Bronchial epithelial cell (primary cell): ENCODE measurements around the gene TET3. TPM values are rescaled to one million over a fixed set of nuclear protein-coding genes. Genes with fewer than 3 reads are reported as not detected.

Experiments used
- DNase-seq: peaks from one replicate; pipeline ENCODE4 v3.0.0-alpha.2; 2010; ENCODE audit warnings: low read depth
- FAIRE-seq: peaks from 2 replicates; lab custom pipeline; 2011; peaks lifted over from hg19 to GRCh38; lab: Jason Lieb, UNC
- H3K27me3 ChIP-seq: 2 replicates; pipeline ENCODE4 v1.5.1; 2011; ENCODE audit warnings: low read length; ENCODE audit not compliant: control insufficient read depth, insufficient read depth
- H3K36me3 ChIP-seq: 2 replicates; pipeline ENCODE4 v1.5.1; 2011; ENCODE audit warnings: low read length; ENCODE audit not compliant: control insufficient read depth, insufficient read depth
- H3K4me3 ChIP-seq: 2 replicates; pipeline ENCODE4 v1.5.1; 2011; ENCODE audit warnings: mild to moderate bottlenecking, low read depth, low read length, control low read depth
- total RNA-seq: library from RNA; depleted of rRNA; stranded (reverse); fragments of >200 nt; gene quantifications from 2 replicates; pipeline ENCODE4 v1.2.1, GENCODE V29; 2014
- TF ChIP-seq, protein P1 (sequence below): IDR thresholded peaks from 2 replicates; pipeline ENCODE4 v1.5.1; 2011; ENCODE audit warnings: mild to moderate bottlenecking, moderate library complexity, low read length, control low read depth, inconsistent platforms; ENCODE audit not compliant: insufficient read depth, severe bottlenecking

TET3 gene
- total RNA-seq, 1 donor from 2014 or later: 5.3 TPM

DNA sequence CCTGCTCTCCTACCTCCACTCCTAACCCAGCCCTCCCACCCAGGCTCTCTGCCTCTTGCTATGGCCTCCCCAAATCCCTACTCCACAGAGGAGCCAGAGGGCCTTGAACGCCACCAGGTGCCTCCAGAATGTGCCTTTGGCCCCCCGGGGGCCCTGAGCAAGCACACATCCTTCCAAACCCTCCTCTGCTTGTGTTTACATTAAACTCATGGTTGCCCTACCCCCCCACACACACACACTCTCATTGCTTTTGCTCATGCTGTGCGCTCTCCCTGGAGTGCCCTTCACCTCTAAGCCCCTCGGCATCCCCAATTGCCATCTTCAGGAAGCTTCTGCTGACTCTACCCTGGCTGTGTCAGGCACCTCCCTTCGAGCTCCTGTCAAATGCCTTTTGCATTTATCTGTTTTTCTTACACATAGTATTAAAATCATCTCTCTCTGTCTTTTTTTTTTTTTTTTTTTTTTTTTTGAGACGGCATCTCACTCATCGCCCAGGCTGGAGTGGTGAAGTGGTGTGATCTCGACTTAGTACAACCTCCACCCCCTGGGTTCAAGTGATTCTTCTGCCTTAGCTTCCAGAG, 16.3 kb upstream of the TET3 start:
- FAIRE-seq: no peak
- TF ChIP-seq, protein P1, sequence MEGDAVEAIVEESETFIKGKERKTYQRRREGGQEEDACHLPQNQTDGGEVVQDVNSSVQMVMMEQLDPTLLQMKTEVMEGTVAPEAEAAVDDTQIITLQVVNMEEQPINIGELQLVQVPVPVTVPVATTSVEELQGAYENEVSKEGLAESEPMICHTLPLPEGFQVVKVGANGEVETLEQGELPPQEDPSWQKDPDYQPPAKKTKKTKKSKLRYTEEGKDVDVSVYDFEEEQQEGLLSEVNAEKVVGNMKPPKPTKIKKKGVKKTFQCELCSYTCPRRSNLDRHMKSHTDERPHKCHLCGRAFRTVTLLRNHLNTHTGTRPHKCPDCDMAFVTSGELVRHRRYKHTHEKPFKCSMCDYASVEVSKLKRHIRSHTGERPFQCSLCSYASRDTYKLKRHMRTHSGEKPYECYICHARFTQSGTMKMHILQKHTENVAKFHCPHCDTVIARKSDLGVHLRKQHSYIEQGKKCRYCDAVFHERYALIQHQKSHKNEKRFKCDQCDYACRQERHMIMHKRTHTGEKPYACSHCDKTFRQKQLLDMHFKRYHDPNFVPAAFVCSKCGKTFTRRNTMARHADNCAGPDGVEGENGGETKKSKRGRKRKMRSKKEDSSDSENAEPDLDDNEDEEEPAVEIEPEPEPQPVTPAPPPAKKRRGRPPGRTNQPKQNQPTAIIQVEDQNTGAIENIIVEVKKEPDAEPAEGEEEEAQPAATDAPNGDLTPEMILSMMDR: no peak

GRCh38 chr2:73969356-73969755, 15.4 kb upstream of the TET3 start:
- no peaks in the 10 kb centered on the region for H3K36me3 ChIP-seq
- FAIRE-seq: no peak
- DNase-seq: no peak

More for the DNA sequence above, 16.3 kb upstream of the TET3 start:
- DNase-seq: no peak
- H3K36me3 ChIP-seq: no peaks in the 10 kb centered on the region
- H3K27me3 ChIP-seq: no peaks in the 10 kb centered on the region
- H3K4me3 ChIP-seq: no peak overlapping the region

DNA sequence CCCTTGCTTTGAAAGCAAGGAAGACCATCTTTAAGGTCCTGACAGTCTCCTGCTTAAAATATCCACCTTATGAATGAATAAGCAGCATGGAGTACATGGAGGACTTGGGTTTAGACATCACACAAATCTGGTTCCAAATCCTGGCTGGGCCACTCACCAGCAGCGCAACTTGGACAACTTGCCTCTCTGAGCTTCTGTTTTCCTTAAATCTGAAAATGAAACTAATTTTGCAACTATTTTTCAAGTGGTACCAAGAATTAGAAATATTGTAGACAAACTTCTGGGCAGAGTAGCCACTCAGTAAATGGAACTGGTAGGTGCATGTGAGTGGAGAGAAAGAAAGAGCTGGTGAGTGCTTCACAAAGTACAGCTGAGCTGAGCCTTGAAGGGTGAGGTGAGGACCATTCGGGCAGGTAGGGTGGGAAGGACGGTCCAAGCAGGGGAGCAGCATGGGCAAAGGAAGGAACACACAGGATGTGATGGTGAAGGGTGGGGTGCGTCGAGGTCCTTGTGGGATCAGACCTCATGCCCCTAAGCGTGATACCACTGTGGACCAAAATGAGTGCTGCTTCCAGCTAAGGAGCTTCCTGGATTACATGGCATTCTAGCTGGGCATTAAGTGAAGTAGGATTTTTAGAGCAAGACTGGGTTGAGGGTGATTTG, 14.4 kb upstream of the TET3 start:
- no peak for DNase-seq
- Histone ChIP-seq H3K36me3 (no peaks in the 10 kb centered on the region), H3K4me3 (no peak overlapping the region), H3K27me3 (no peaks in the 10 kb centered on the region)
- TF ChIP-seq, protein P1: no peak
- no peak for FAIRE-seq

More at GRCh38 chr2:73969356-73969755, 15.4 kb upstream of the TET3 start:
- no peak overlapping the region for H3K4me3 ChIP-seq
- TF ChIP-seq, protein P1: no peak
- no peaks in the 10 kb centered on the region for H3K27me3 ChIP-seq

GRCh38 chr2:73970850-73971471, 13.7 kb upstream of the TET3 start:
- TF ChIP-seq, protein P1: no peak
- H3K27me3 ChIP-seq: no peaks in the 10 kb centered on the region
- FAIRE-seq (no peak), DNase-seq (no peak)
- no peak overlapping the region for H3K4me3 ChIP-seq
- no peaks in the 10 kb centered on the region for H3K36me3 ChIP-seq

DNA sequence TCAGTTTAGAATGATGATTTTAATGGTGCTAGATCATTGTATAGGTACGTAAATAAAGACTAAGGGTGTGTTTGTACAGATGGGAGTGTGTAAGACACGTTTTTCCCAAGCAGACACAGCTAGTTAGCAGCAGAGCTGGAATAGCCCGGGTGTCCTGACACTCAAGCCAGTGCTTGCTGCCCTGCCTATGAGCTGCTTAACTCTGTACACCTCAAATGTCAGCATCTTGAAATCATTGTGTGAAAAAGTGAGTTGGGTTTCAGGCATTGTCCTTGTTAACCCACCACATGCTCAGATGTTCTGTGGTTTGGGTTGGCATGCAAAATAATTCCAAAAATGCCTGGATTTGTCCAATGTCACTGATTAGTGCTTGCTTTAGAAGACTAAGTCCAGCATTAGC, 13.0 kb upstream of the TET3 start:
- no peak for DNase-seq
- no peak overlapping the region for H3K4me3 ChIP-seq
- TF ChIP-seq, protein P1: no peak
- FAIRE-seq: no peak
- no peaks in the 10 kb centered on the region for H3K27me3 ChIP-seq
- H3K36me3 ChIP-seq: no peaks in the 10 kb centered on the region
